H1 (cell line): ENCODE results near the gene TINCR. TPM values are rescaled to one million over a fixed set of nuclear protein-coding genes. Genes with fewer than 3 reads are reported as not detected.
A peak's percentile ranks its signal among the peaks of the same experiment; 100 is the strongest.

ENCODE experiments used
- CTCF ChIA-PET: fragments of 300-600 bp; sonication (Branson Sonifier 250); formaldehyde crosslinking; loops from one replicate; lab custom pipeline; 2021; ENCODE audit not compliant: partially characterized antibody; lab: Charles Lee
- POLR2A ChIA-PET: fragments of 300-600 bp; sonication (Branson Sonifier 250); formaldehyde crosslinking; loops from one replicate; lab custom pipeline; 2021; ENCODE audit warnings: inconsistent platforms; ENCODE audit not compliant: partially characterized antibody; lab: Charles Lee
- DNase-seq, 2 experiments: peaks; one replicate each; pipeline versions ENCODE4 v3.0.0 to v3.0.0-alpha.2; 2010 to 2022; ENCODE audit warnings: low spot score in 2 of 2, low read depth in 1 of 2, mixed read lengths in 1 of 2
- FAIRE-seq: peaks from 2 replicates; lab custom pipeline; 2011; peaks lifted over from hg19 to GRCh38; lab: Jason Lieb, UNC
- H2AFZ ChIP-seq: 2 replicates; pipeline ENCODE4 v1.8.1; 2012; ENCODE audit warnings: low read length, inconsistent platforms
- H2AK5ac ChIP-seq: 2 replicates; pipeline ENCODE4 v1.6.1; 2013; ENCODE audit warnings: low read depth, low read length
- H2BK120ac ChIP-seq: replicated peaks from 2 replicates; pipeline ENCODE3; 2013; ENCODE audit warnings: low read depth, low read length, inconsistent platforms
- H2BK12ac ChIP-seq: 2 replicates; pipeline ENCODE4 v1.6.1; 2013; ENCODE audit warnings: low read depth, low read length
- H2BK15ac ChIP-seq: 2 replicates; pipeline ENCODE4 v1.6.1; 2013; ENCODE audit warnings: low read length
- H2BK20ac ChIP-seq: 2 replicates; pipeline ENCODE4 v1.6.1; 2013; ENCODE audit warnings: low read length
- H2BK5ac ChIP-seq: 2 replicates; pipeline ENCODE4 v1.6.1; 2013; ENCODE audit warnings: low read depth, low read length
- H3K14ac ChIP-seq: 2 replicates; pipeline ENCODE4 v1.6.1; 2013; ENCODE audit warnings: inconsistent platforms; ENCODE audit not compliant: insufficient read length
- H3K18ac ChIP-seq: 2 replicates; pipeline ENCODE4 v1.6.1; 2013; ENCODE audit warnings: low read length; ENCODE audit errors: extremely low read depth
- H3K23ac ChIP-seq: 2 replicates; pipeline ENCODE4 v1.6.1; 2013; ENCODE audit warnings: inconsistent platforms; ENCODE audit not compliant: insufficient read length
- H3K23me2 ChIP-seq: 2 replicates; pipeline ENCODE4 v1.6.1; 2013; ENCODE audit warnings: low read depth, low read length
- H3K27ac ChIP-seq: 2 replicates; pipeline ENCODE4 v1.6.1; 2011; ENCODE audit warnings: low read depth, low read length, inconsistent platforms
- H3K27me3 ChIP-seq, 4 experiments: replicated peaks in 1 of 4; 1 replicate in 1 of 4; 2 replicates in 3 of 4; pipeline versions ENCODE4 v1.6.1 to v1.8.1; 2011 to 2013; ENCODE audit warnings: low read length in 3 of 4, mild to moderate bottlenecking in 3 of 4, inconsistent platforms in 2 of 4, mixed read lengths in 2 of 4, moderate library complexity in 1 of 4; ENCODE audit not compliant: control insufficient read depth in 3 of 4, insufficient read depth in 3 of 4; ENCODE audit errors: extremely low read depth in 1 of 4
- H3K36me3 ChIP-seq, 4 experiments: 2 replicates each; pipeline versions ENCODE4 v1.6.1 to v1.8.1; 2011 to 2013; ENCODE audit warnings: mild to moderate bottlenecking in 4 of 4, low read length in 3 of 4, moderate library complexity in 2 of 4, control low read depth in 1 of 4, inconsistent platforms in 1 of 4; ENCODE audit not compliant: insufficient read depth in 4 of 4, control insufficient read depth in 2 of 4
- H3K4ac ChIP-seq: replicated peaks from 2 replicates; pipeline ENCODE3; 2013; ENCODE audit warnings: low read length, low read depth, mixed read lengths, inconsistent platforms; ENCODE audit not compliant: insufficient read length
- H3K4me1 ChIP-seq, 4 experiments: replicated peaks in 1 of 4; 1 replicate in 1 of 4; 2 replicates in 3 of 4; pipeline versions ENCODE4 v1.6.1 to v1.8.1; 2011 to 2013; ENCODE audit warnings: low read length in 3 of 4, inconsistent platforms in 2 of 4, mixed read lengths in 1 of 4; ENCODE audit not compliant: insufficient read depth in 4 of 4, control insufficient read depth in 3 of 4
- H3K4me2 ChIP-seq, 2 experiments: 2 replicates each; pipeline versions ENCODE4 v1.6.1 to v1.8.1; 2011 to 2013; ENCODE audit warnings: low read depth in 2 of 2, low read length in 2 of 2, control low read depth in 1 of 2, inconsistent platforms in 1 of 2, mild to moderate bottlenecking in 1 of 2; ENCODE audit not compliant: insufficient read depth in 1 of 2
- H3K4me3 ChIP-seq, 4 experiments: fragments of 200-600, 300-600 bp in 1 of 4; sonication (generic), shearing (Covaris generic), sonication (Bioruptor Twin) in 1 of 4; 2 replicates each; pipeline versions ENCODE4 v1.5.1 to v1.8.1; 2011 to 2016; ENCODE audit warnings: low read length in 4 of 4, low read depth in 3 of 4, control low read depth in 2 of 4, inconsistent platforms in 2 of 4, mild to moderate bottlenecking in 2 of 4, mixed read lengths in 1 of 4, moderate library complexity in 1 of 4; ENCODE audit not compliant: insufficient read depth in 2 of 4; ENCODE audit errors: extremely low read depth in 1 of 4
- H3K56ac ChIP-seq: replicated peaks from 2 replicates; pipeline ENCODE3; 2013; ENCODE audit warnings: low read depth, mild to moderate bottlenecking, mixed read lengths, low read length, inconsistent platforms; ENCODE audit not compliant: insufficient read length
- H3K79me1 ChIP-seq: 2 replicates; pipeline ENCODE4 v1.6.1; 2013; ENCODE audit warnings: low read depth, low read length, control low read depth
- H3K79me2 ChIP-seq, 2 experiments: 2 replicates each; pipeline versions ENCODE4 v1.6.1 to v1.8.1; 2012 to 2013; ENCODE audit warnings: low read length in 2 of 2, mild to moderate bottlenecking in 2 of 2, inconsistent platforms in 1 of 2; ENCODE audit not compliant: insufficient read depth in 2 of 2, control insufficient read depth in 1 of 2
- H3K9ac ChIP-seq, 4 experiments: replicated peaks in 1 of 4; 1 replicate in 1 of 4; 2 replicates in 3 of 4; pipeline versions ENCODE4 v1.6.1 to v1.8.1; 2011 to 2013; ENCODE audit warnings: low read depth in 3 of 4, low read length in 3 of 4, control low read depth in 2 of 4, mild to moderate bottlenecking in 2 of 4, moderate library complexity in 2 of 4, inconsistent platforms in 1 of 4; ENCODE audit errors: extremely low read depth in 1 of 4
- H3K9me3 ChIP-seq, 2 experiments: 2 replicates each; pipeline versions ENCODE4 v1.6.1 to v1.8.1; 2012 to 2013; ENCODE audit warnings: mild to moderate bottlenecking in 2 of 2, moderate library complexity in 2 of 2, control low read depth in 1 of 2, inconsistent platforms in 1 of 2, low read depth in 1 of 2, low read length in 1 of 2, mixed read lengths in 1 of 2; ENCODE audit not compliant: insufficient read depth in 2 of 2
- H4K20me1 ChIP-seq, 2 experiments: replicated peaks in 1 of 2; 2 replicates each; pipeline versions ENCODE3 to v1.8.1; 2011 to 2013; ENCODE audit warnings: inconsistent platforms in 2 of 2, low read length in 2 of 2, mild to moderate bottlenecking in 1 of 2; ENCODE audit not compliant: insufficient read depth in 2 of 2, control insufficient read depth in 1 of 2
- H4K5ac ChIP-seq: 2 replicates; pipeline ENCODE4 v1.6.1; 2013; ENCODE audit warnings: low read length, low read depth, mixed read lengths, inconsistent platforms; ENCODE audit not compliant: insufficient read length
- H4K8ac ChIP-seq: 2 replicates; pipeline ENCODE4 v1.8.0; 2013; ENCODE audit warnings: mild to moderate bottlenecking, moderate library complexity, low read length, inconsistent platforms; ENCODE audit not compliant: insufficient read depth; ENCODE audit errors: extremely low read depth
- H4K91ac ChIP-seq: replicated peaks from 2 replicates; pipeline ENCODE3; 2013; ENCODE audit warnings: low read length, mixed read lengths, inconsistent platforms; ENCODE audit not compliant: insufficient read length
- CREB1 ChIP-seq: IDR thresholded peaks from 2 replicates; pipeline ENCODE4 v1.6.1; 2012; ENCODE audit warnings: inconsistent platforms
- FOSL1 ChIP-seq: IDR thresholded peaks from 2 replicates; pipeline ENCODE4 v1.6.1; 2011; ENCODE audit warnings: mild to moderate bottlenecking, low read depth, low read length, moderate library complexity; ENCODE audit not compliant: insufficient read depth
- POLR2AphosphoS5 ChIP-seq: IDR thresholded peaks from 2 replicates; pipeline ENCODE4 v1.6.1; 2011; ENCODE audit warnings: low read depth, low read length
- RAD21 ChIP-seq, 2 experiments: IDR thresholded peaks in 1 of 2; conservative IDR thresholded peaks in 1 of 2; 2 replicates each; pipeline ENCODE4 v1.6.1; 2011; ENCODE audit warnings: low read depth in 2 of 2, low read length in 2 of 2, improper control_type of control experiment in 1 of 2, inconsistent platforms in 1 of 2, mild to moderate bottlenecking in 1 of 2, moderate library complexity in 1 of 2
- SIN3A ChIP-seq, 2 experiments: IDR thresholded peaks in 1 of 2; conservative IDR thresholded peaks in 1 of 2; 2 replicates each; pipeline ENCODE4 v1.6.1; 2011 to 2012; ENCODE audit warnings: low read length in 2 of 2, improper control_type of control experiment in 1 of 2, low read depth in 1 of 2, mild to moderate bottlenecking in 1 of 2
- SP1 ChIP-seq: IDR thresholded peaks from 2 replicates; pipeline ENCODE4 v1.6.1; 2011; ENCODE audit warnings: low read depth, low read length
- TBP ChIP-seq: IDR thresholded peaks from 2 replicates; pipeline ENCODE4 v1.6.1; 2011; ENCODE audit warnings: low read depth, low read length, improper control_type of control experiment
- TEAD4 ChIP-seq: IDR thresholded peaks from 2 replicates; pipeline ENCODE4 v1.6.1; 2012; ENCODE audit warnings: low read depth, low read length, inconsistent platforms, mixed read lengths
- WGBS, 2 experiments: shearing (Covaris generic) in 1 of 2; methylation state at CpG; one replicate each; pipeline versions ENCODE4 v1.1.6 to v1.1.7; 2013 to 2015; ENCODE audit warnings: low lambda C conversion rate in 2 of 2, mixed read lengths in 2 of 2, inconsistent platforms in 1 of 2, low coverage in 1 of 2, missing lambda C conversion rate in 1 of 2; ENCODE audit not compliant: insufficient replicate concordance in 2 of 2, insufficient coverage in 1 of 2, insufficient read length in 1 of 2; ENCODE audit errors: extremely low coverage in 1 of 2, missing lambda C conversion rate in 1 of 2; 5-methylcytosine and 5-hydroxymethylcytosine counted together
- polyA plus RNA-seq, 7 experiments: library from polyadenylated mRNA; depleted of rRNA in 3 of 7; stranded (reverse) in 5 of 7; unstranded in 2 of 7; fragments of >200 nt in 5 of 7; fragments of 200-250 nt in 2 of 7; gene quantifications; 1 replicate in 5 of 7; 2 replicates in 1 of 7; 4 replicates in 1 of 7; pipeline versions ENCODE4 v1.2.1 to v1.2.3, GENCODE V29; 2011 to 2013; ENCODE audit warnings: missing spikeins in 2 of 7, mixed read lengths in 2 of 7
- total RNA-seq: library from RNA; stranded (reverse); fragmentation: NEBNext Ultra II Directional; extraction: Animal tissue kit (Norgen Biotek cat#: 25700); gene quantifications from 2 replicates; pipeline ENCODE4 v1.2.1, GENCODE V29; 2021
- TF ChIP-seq, protein P1 (sequence below): IDR thresholded peaks from 2 replicates; pipeline ENCODE4 v1.6.1; 2011; ENCODE audit warnings: low read length, improper control_type of control experiment

TINCR gene
- total and polyA plus RNA-seq, 2 of the 8 experiments (the other 6 are each of a cell fraction or from before 2014, with no cell fraction given), result 0.52 to 1.4 TPM

GRCh38 chr19:5536337-5536894 is 31.3 kb downstream of the TINCR start:
- DNase-seq, result peak; percentile 70 to 91
- Histone ChIP-seq H3K23ac (no peak overlapping the region), H2BK15ac (peak overlapping the region; percentile 97; the same call in 1 of the 2 replicates), H4K5ac (peak overlapping the region; percentile 28), H4K91ac (peak overlapping the region; percentile 80), H3K27ac (peak overlapping the region; percentile 41; the same call in 1 of the 2 replicates), H2BK20ac (peak overlapping the region; percentile 61; the same call in 1 of the 2 replicates), H3K9ac (peak overlapping the region in 1 of 4 experiments; percentile 26; a peak in 2 of 7 replicates), H3K4me2 (peak overlapping the region; percentile 50 to 68), H3K27me3 (no peaks in the 10 kb centered on the region; a peak in 1 of 7 replicates), H2AK5ac (peak overlapping the region; percentile 19; the same call in 1 of the 2 replicates), H3K79me2 (no peaks in the 10 kb centered on the region), H3K79me1 (no peaks in the 10 kb centered on the region), H3K18ac (peak overlapping the region; percentile 71), H2BK12ac (peak overlapping the region; percentile 92; the same call in 1 of the 2 replicates), H3K4me1 (peaks cover 2 to 15% (median 13%) of the 10 kb centered on the region in 4 experiments), H4K20me1 (no peaks in the 10 kb centered on the region), H3K14ac (no peak overlapping the region), H3K23me2 (no peaks in the 10 kb centered on the region; the same call in 1 of the 2 replicates), H3K56ac (no peak overlapping the region), H3K4me3 (peak overlapping the region in 3 of 4 experiments; percentile 19 to 41 (median 29); a peak in 6 of 8 replicates), H2BK120ac (peak overlapping the region; percentile 89), H2BK5ac (peak overlapping the region; percentile 81; the same call in 1 of the 2 replicates), H3K9me3 (peaks cover 6 to 12% of the 10 kb centered on the region in 2 experiments), H3K4ac (peak overlapping the region; percentile 57), H2AFZ (no peak overlapping the region), H3K36me3 (no peaks in the 10 kb centered on the region), H4K8ac (peak overlapping the region; percentile 90)
- FAIRE-seq, result peak; percentile 19
- ChIA-PET CTCF (interaction anchor here (0.8 to 16.7 kb wide), 8 partner anchors 10 to 153 kb away, joined by 3 to 206 read pairs (median 16); no protein-coding TSS in a partner anchor), POLR2A (interaction anchor here (0.9 to 2.1 kb wide), 4 partner anchors 11 to 184 kb away, joined by 3 to 6 read pairs (median 4); no protein-coding TSS in a partner anchor)
- WGBS, 2 experiments, result 8% methylated on average over 34 of the region's 38 CpGs; no CpG with 5 or more reads in 1 of the 2 experiments
- TF ChIP-seq TEAD4 (0 out of 2 replicates have a peak, but pooled peaks have one; percentile 13), POLR2AphosphoS5 (peak; percentile 30; the same call in 1 of the 2 replicates), SP1 (peak; percentile 78; the same call in 1 of the 2 replicates), RAD21 (IDR thresholded peaks at IDR 0.05 in 1 of 2, conservative IDR thresholded peaks at IDR 0.05 in 1 of 2; ENCODE audit: low read depth in 2 of 2, low read length in 2 of 2) (0 out of 4 replicates have a peak, but pooled peaks of 1 of the 2 experiments have one; percentile 0), SIN3A (conservative IDR thresholded peaks at IDR 0.05 in 1 of 2, IDR thresholded peaks at IDR 0.05 in 1 of 2; ENCODE audit: low read depth in 1 of 2, low read length in 2 of 2) (no peak), TBP (peak; percentile 76; the same call in 1 of the 2 replicates), FOSL1 (no peak), CREB1 (peak; percentile 65)
- TF ChIP-seq, protein P1, sequence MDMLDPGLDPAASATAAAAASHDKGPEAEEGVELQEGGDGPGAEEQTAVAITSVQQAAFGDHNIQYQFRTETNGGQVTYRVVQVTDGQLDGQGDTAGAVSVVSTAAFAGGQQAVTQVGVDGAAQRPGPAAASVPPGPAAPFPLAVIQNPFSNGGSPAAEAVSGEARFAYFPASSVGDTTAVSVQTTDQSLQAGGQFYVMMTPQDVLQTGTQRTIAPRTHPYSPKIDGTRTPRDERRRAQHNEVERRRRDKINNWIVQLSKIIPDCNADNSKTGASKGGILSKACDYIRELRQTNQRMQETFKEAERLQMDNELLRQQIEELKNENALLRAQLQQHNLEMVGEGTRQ, result no peak
